ENCODE data around the gene BHLHA15.

BHLHA15 gene

DNA sequence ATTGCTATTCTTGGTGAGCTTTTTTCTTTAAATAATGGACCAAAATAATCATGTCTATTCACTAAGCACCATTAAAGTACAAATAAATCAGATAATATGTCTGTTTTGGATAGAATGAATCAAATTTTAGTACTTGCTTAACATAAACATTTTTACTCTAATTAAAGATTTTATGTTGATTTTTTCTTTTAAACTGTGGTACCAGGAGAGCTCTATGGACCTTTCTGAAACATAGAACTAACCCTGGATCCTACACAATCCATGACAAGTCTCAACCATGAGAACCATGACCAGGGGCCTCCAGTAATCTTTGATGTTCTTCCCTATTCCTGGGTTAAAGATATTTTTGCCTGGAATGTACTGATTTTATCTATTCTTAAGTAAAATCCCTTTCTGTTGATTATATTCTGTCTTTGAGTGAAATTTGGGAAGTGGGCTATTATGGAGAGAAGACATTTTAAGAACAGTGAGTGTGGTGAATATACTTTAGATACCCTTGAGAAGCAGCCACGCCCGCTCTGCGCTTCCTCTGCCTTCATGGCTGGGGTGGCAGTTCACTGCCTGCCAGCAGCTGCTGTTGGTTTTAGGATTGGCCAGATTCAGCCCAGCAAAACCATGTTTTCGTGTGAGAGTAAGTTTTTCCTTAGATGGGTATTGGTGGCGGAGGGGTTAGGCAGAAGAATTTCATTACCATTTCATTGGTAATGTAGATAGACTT is 42.2 kb upstream of the BHLHA15 start (continued):
- TF ChIP-seq ZFP69B (tag by site-specific recombination; IDR thresholded peaks at IDR 0.05) = no peak
- no peak for TF ChIP-seq ZNF292 (tag by site-specific recombination; IDR thresholded peaks at IDR 0.05; ENCODE audit: borderline replicate concordance, low read depth)
- no peak for TF ChIP-seq ZNF423 (tag by site-specific recombination; IDR thresholded peaks at IDR 0.05)
- no peak for TF ChIP-seq ZXDB (tag by site-specific recombination; IDR thresholded peaks at IDR 0.05)

DNA sequence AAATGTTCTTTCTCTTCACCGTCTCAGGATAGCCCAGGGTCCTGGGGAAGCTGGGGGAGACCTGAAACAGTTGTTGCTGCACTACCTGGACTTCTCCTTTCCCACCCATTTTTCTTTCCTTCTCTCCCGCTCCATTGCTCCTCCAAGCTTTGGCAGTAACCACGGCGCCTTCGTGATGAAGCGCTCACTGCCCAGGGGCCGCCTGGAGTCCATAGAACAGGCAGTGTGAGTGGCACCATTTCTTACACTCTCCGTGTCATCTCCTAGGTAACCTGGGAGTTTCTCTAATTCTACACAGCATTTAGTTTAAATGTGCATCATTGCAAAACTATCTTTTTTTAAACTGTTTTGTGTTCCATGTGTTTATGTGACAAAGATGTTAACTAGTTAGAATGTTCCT is 40.3 kb upstream of the BHLHA15 start:
- H3K4me1 ChIP-seq (ENCODE audit: control insufficient read depth, insufficient read depth, low read length) = no peaks in the 10 kb centered on the region
- H3K4me3 ChIP-seq (ENCODE audit: low read depth, low read length) = no peak overlapping the region
- H3K36me3 ChIP-seq (ENCODE audit: control insufficient read depth in 2 of 2, insufficient read depth in 1 of 2, low read length in 2 of 2) = peaks cover 6 to 26% of the 10 kb centered on the region in 2 experiments; a peak in 2 of 3 replicates
- TF ChIP-seq RBAK (tag by site-specific recombination; IDR thresholded peaks at IDR 0.05) (no peak), ZNF366 (tag by site-specific recombination; conservative IDR thresholded peaks at IDR 0.05) (no peak), KLF7 (tag by site-specific recombination; IDR thresholded peaks at IDR 0.05; ENCODE audit: borderline replicate concordance) (no peak), IKZF3 (tag by site-specific recombination; IDR thresholded peaks at IDR 0.05) (no peak), ZNF830 (tag by site-specific recombination; IDR thresholded peaks at IDR 0.05; ENCODE audit: low read depth) (no peak), ZNF292 (tag by site-specific recombination; IDR thresholded peaks at IDR 0.05; ENCODE audit: borderline replicate concordance, low read depth) (no peak), ZNF560 (tag by site-specific recombination; IDR thresholded peaks at IDR 0.05; ENCODE audit: borderline replicate concordance) (no peak), KLF1 (tag by site-specific recombination; IDR thresholded peaks at IDR 0.05) (no peak), ZNF707 (tag by site-specific recombination; IDR thresholded peaks at IDR 0.05) (no peak), ZNF549 (tag by site-specific recombination; IDR thresholded peaks at IDR 0.05) (no peak), WT1 (tag by site-specific recombination; IDR thresholded peaks at IDR 0.05) (no peak), ZNF138 (tag by site-specific recombination; IDR thresholded peaks at IDR 0.05; ENCODE audit: borderline replicate concordance) (no peak), MZF1 (tag by site-specific recombination; IDR thresholded peaks at IDR 0.05; ENCODE audit: borderline replicate concordance) (no peak)
- TF ChIP-seq, protein P1, sequence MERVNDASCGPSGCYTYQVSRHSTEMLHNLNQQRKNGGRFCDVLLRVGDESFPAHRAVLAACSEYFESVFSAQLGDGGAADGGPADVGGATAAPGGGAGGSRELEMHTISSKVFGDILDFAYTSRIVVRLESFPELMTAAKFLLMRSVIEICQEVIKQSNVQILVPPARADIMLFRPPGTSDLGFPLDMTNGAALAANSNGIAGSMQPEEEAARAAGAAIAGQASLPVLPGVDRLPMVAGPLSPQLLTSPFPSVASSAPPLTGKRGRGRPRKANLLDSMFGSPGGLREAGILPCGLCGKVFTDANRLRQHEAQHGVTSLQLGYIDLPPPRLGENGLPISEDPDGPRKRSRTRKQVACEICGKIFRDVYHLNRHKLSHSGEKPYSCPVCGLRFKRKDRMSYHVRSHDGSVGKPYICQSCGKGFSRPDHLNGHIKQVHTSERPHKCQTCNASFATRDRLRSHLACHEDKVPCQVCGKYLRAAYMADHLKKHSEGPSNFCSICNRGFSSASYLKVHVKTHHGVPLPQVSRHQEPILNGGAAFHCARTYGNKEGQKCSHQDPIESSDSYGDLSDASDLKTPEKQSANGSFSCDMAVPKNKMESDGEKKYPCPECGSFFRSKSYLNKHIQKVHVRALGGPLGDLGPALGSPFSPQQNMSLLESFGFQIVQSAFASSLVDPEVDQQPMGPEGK (tag by site-specific recombination; IDR thresholded peaks at IDR 0.05) = no peak
- TF ChIP-seq, protein P2, sequence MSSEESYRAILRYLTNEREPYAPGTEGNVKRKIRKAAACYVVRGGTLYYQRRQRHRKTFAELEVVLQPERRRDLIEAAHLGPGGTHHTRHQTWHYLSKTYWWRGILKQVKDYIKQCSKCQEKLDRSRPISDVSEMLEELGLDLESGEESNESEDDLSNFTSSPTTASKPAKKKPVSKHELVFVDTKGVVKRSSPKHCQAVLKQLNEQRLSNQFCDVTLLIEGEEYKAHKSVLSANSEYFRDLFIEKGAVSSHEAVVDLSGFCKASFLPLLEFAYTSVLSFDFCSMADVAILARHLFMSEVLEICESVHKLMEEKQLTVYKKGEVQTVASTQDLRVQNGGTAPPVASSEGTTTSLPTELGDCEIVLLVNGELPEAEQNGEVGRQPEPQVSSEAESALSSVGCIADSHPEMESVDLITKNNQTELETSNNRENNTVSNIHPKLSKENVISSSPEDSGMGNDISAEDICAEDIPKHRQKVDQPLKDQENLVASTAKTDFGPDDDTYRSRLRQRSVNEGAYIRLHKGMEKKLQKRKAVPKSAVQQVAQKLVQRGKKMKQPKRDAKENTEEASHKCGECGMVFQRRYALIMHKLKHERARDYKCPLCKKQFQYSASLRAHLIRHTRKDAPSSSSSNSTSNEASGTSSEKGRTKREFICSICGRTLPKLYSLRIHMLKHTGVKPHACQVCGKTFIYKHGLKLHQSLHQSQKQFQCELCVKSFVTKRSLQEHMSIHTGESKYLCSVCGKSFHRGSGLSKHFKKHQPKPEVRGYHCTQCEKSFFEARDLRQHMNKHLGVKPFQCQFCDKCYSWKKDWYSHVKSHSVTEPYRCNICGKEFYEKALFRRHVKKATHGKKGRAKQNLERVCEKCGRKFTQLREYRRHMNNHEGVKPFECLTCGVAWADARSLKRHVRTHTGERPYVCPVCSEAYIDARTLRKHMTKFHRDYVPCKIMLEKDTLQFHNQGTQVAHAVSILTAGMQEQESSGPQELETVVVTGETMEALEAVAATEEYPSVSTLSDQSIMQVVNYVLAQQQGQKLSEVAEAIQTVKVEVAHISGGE (tag by site-specific recombination; conservative IDR thresholded peaks at IDR 0.05; ENCODE audit: low read depth) = no peak
- ChIA-PET POLR2A (no interaction called here), CTCF (interaction anchor here (0.9 to 13.8 kb wide), 2 partner anchors 9 to 152 kb away, joined by 3 to 533 read pairs; no protein-coding TSS in a partner anchor)
- no peak overlapping the region for H3K27ac ChIP-seq (ENCODE audit: extremely low read depth, low read depth, low read length)
- no peaks in the 10 kb centered on the region for H3K9me3 ChIP-seq (ENCODE audit: control insufficient read depth, insufficient read depth, low read depth, low read length)

DNA sequence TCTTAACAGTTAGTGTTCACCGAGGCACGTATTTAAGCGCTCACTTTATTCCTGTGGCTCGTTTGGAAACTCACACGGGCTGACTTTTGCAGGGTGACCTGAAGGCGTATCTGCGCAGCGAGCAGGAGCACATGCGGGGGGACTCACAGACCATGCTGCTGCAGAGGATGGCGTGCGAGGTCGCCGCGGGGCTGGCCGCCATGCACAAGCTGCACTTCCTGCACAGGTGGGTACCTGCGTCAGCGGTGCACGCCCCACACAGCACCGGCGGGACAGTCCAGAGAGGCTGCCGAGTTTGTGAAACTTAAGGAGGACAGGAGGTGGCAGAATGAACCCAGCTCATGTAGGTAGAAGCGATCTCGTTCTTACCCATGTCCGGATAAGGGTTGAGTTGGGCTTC is 39.8 kb upstream of the BHLHA15 start:
- ChIA-PET CTCF (interaction anchor here (0.6 to 13.8 kb wide), 2 partner anchors 153 to 199 kb away, joined by 4 to 533 read pairs; no protein-coding TSS in a partner anchor), POLR2A (no interaction called here)
- no peaks in the 10 kb centered on the region for H3K4me1 ChIP-seq (ENCODE audit: control insufficient read depth, insufficient read depth, low read length)
- peaks cover 6 to 26% of the 10 kb centered on the region in 2 experiments; a peak in 2 of 3 replicates for H3K36me3 ChIP-seq (ENCODE audit: control insufficient read depth in 2 of 2, insufficient read depth in 1 of 2, low read length in 2 of 2)
- H3K27ac ChIP-seq (ENCODE audit: extremely low read depth, low read depth, low read length) = no peak overlapping the region
- no peak overlapping the region for H3K4me3 ChIP-seq (ENCODE audit: low read depth, low read length)
- TF ChIP-seq ZNF792 (tag by site-specific recombination; IDR thresholded peaks at IDR 0.05) (no peak), ZNF155 (tag by site-specific recombination; IDR thresholded peaks at IDR 0.05) (no peak), ZNF175 (tag by site-specific recombination; IDR thresholded peaks at IDR 0.05) (no peak)
- no peaks in the 10 kb centered on the region for H3K9me3 ChIP-seq (ENCODE audit: control insufficient read depth, insufficient read depth, low read depth, low read length)

Data from HEK293 (cell line).